ENCODE data around the gene PCDHA5. TPM values are rescaled to one million over a fixed set of nuclear protein-coding genes. Genes with fewer than 3 reads are reported as not detected.

The PCDHA5 gene
- total RNA-seq, 2 donors from 2014 or later, result 0.05 to 0.13 TPM

GRCh38 chr5:140855772-140856674 is 34.6 kb downstream of the PCDHA5 start, which contains the start of gene PCDHA10:
TSS of gene PCDHA10 (plus strand) at chr5:140855897. CDS start at chr5:140856049, 152 bp downstream.
- no peaks in the 10 kb centered on the region for H3K36me3 ChIP-seq
- H3K4me3 ChIP-seq, result no peak within 1 kb of the TSS
- no peak within 1 kb of the TSS for H3K27ac ChIP-seq
- H3K4me1 ChIP-seq, result no peaks in the 10 kb centered on the region
- DNase-seq, result no peak
- H3K27me3 ChIP-seq, result no peaks in the 10 kb centered on the region
- H3K9me3 ChIP-seq, result peaks cover 3% of the 10 kb centered on the region
- intact Hi-C loops (cut with DNase I), result no loop called here
- no peak within 1 kb of the TSS for H3K9ac ChIP-seq (ENCODE audit: low read depth in 2 of 2, low read length in 2 of 2)
- no peak for TF ChIP-seq CTCF (IDR thresholded peaks at IDR 0.05)

DNA sequence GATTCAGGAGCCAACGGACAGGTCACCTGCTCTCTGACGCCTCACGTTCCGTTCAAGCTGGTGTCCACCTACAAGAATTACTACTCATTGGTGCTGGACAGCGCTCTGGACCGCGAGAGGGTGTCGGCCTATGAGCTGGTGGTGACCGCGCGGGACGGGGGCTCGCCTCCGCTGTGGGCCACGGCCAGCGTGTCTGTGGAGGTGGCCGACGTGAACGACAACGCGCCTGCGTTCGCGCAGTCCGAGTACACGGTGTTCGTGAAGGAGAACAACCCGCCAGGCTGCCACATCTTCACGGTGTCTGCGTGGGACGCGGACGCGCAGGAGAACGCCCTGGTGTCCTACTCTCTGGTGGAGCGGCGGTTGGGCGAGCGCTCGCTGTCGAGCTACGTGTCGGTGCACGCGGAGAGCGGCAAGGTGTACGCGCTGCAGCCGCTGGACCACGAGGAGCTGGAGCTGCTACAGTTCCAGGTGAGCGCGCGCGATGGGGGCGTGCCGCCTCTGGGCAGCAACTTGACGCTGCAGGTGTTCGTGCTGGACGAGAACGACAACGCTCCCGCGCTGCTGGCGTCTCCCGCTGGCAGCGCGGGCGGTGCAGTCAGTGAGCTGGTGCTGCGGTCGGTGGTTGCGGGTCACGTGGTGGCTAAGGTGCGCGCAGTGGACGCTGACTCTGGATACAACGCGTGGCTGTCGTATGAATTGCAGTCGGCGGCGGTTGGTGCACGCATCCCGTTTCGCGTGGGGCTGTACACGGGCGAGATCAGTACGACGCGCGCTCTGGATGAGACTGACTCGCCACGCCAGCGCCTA is 36.0 kb downstream of the PCDHA5 start:
- DNase-seq, result no peak

DNA sequence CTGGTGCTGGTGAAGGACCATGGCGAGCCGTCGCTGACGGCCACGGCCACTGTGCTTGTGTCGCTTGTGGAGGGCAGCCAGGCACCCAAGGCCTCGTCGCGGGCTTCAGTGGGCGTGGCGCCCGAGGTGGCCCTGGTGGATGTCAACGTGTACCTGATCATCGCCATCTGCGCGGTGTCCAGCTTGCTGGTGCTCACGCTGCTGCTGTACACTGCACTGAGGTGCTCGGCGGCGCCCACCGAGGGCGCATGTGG is 36.5 kb downstream of the PCDHA5 start:
- Histone ChIP-seq H3K4me3 (no peak overlapping the region), H3K27ac (no peak overlapping the region), H3K9ac (ENCODE audit: low read depth in 2 of 2, low read length in 2 of 2) (no peak overlapping the region), H3K27me3 (no peaks in the 10 kb centered on the region), H3K4me1 (no peaks in the 10 kb centered on the region), H3K36me3 (no peaks in the 10 kb centered on the region), H3K9me3 (peaks cover 3% of the 10 kb centered on the region)
- TF ChIP-seq CTCF (IDR thresholded peaks at IDR 0.05), result no peak
- no peak for DNase-seq
- intact Hi-C loops (cut with DNase I), result no loop called here

More for the DNA sequence above, 36.0 kb downstream of the PCDHA5 start:
- no peak overlapping the region for H3K4me3 ChIP-seq
- no peaks in the 10 kb centered on the region for H3K36me3 ChIP-seq
- no peaks in the 10 kb centered on the region for H3K4me1 ChIP-seq
- peaks cover 3% of the 10 kb centered on the region for H3K9me3 ChIP-seq
- no peak for TF ChIP-seq CTCF (IDR thresholded peaks at IDR 0.05)
- no peak overlapping the region for H3K27ac ChIP-seq
- intact Hi-C loops (cut with DNase I), result no loop called here
- H3K27me3 ChIP-seq, result no peaks in the 10 kb centered on the region
- no peak overlapping the region for H3K9ac ChIP-seq (ENCODE audit: low read depth in 2 of 2, low read length in 2 of 2)

- Histone ChIP-seq H3K36me3 (no peaks in the 10 kb centered on the region), H3K4me1 (no peaks in the 10 kb centered on the region), H3K4me3 (no peak overlapping the region), H3K9ac (ENCODE audit: low read depth in 2 of 2, low read length in 2 of 2) (no peak overlapping the region), H3K27me3 (no peaks in the 10 kb centered on the region), H3K27ac (no peak overlapping the region), H3K9me3 (no peaks in the 10 kb centered on the region)
- DNase-seq, result no peak
- intact Hi-C loops (cut with DNase I), result no loop called here
- TF ChIP-seq CTCF (IDR thresholded peaks at IDR 0.05), result no peak
These were observed 41.3 kb downstream of the PCDHA5 start for GRCh38 chr5:140862441-140863295.
